ENCODE results near the gene EML6.

DNA sequence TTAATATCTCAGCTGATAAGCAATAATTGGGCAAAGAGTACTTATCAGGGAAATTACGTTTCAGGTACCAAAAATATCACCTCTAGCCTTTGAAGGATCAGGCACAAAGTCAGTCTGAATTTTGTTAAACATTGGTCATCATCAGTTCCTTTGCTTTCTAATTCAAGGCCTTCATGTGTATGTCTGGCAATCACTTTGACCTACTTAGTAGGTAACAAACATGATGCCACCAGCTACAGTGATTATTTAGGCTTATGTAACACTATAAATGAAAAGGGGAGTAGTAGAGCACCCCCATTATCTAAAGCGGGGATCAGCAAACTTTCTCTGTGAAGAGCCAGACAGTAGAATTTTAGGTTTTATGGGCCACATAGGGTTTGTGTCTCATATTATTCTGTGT, 251.7 kb downstream of the EML6 start:
- no peak for TF ChIP-seq EZH2 (IDR thresholded peaks at IDR 0.05; ENCODE audit: borderline replicate concordance, control insufficient read depth, low read depth, low read length)
- TF ChIP-seq POLR2AphosphoS5 (IDR thresholded peaks at IDR 0.05; ENCODE audit: low read length) = no peak
- no peak for TF ChIP-seq SUZ12 (IDR thresholded peaks at IDR 0.05; ENCODE audit: unreplicated experiment)
- TF ChIP-seq, protein P1, sequence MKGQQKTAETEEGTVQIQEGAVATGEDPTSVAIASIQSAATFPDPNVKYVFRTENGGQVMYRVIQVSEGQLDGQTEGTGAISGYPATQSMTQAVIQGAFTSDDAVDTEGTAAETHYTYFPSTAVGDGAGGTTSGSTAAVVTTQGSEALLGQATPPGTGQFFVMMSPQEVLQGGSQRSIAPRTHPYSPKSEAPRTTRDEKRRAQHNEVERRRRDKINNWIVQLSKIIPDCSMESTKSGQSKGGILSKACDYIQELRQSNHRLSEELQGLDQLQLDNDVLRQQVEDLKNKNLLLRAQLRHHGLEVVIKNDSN (IDR thresholded peaks at IDR 0.05; ENCODE audit: borderline replicate concordance, extremely low read length, insufficient read depth, low read depth, low read length) = no peak
- TF ChIP-seq FOS (IDR thresholded peaks at IDR 0.05; ENCODE audit: borderline replicate concordance, extremely low read depth, insufficient read length) = no peak
- no peak for TF ChIP-seq RAD51 (IDR thresholded peaks at IDR 0.05)
- TF ChIP-seq, protein P2, sequence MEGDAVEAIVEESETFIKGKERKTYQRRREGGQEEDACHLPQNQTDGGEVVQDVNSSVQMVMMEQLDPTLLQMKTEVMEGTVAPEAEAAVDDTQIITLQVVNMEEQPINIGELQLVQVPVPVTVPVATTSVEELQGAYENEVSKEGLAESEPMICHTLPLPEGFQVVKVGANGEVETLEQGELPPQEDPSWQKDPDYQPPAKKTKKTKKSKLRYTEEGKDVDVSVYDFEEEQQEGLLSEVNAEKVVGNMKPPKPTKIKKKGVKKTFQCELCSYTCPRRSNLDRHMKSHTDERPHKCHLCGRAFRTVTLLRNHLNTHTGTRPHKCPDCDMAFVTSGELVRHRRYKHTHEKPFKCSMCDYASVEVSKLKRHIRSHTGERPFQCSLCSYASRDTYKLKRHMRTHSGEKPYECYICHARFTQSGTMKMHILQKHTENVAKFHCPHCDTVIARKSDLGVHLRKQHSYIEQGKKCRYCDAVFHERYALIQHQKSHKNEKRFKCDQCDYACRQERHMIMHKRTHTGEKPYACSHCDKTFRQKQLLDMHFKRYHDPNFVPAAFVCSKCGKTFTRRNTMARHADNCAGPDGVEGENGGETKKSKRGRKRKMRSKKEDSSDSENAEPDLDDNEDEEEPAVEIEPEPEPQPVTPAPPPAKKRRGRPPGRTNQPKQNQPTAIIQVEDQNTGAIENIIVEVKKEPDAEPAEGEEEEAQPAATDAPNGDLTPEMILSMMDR (IDR thresholded peaks at IDR 0.05 in 2 of 3, conservative IDR thresholded peaks at IDR 0.05 in 1 of 3; ENCODE audit: control insufficient read depth in 2 of 3, extremely low read depth in 1 of 3, insufficient read depth in 1 of 3, low read depth in 3 of 3, low read length in 3 of 3) = no peak
- no peak for TF ChIP-seq JUND (IDR thresholded peaks at IDR 0.05; ENCODE audit: low read depth, low read length)
- TF ChIP-seq, protein P3, sequence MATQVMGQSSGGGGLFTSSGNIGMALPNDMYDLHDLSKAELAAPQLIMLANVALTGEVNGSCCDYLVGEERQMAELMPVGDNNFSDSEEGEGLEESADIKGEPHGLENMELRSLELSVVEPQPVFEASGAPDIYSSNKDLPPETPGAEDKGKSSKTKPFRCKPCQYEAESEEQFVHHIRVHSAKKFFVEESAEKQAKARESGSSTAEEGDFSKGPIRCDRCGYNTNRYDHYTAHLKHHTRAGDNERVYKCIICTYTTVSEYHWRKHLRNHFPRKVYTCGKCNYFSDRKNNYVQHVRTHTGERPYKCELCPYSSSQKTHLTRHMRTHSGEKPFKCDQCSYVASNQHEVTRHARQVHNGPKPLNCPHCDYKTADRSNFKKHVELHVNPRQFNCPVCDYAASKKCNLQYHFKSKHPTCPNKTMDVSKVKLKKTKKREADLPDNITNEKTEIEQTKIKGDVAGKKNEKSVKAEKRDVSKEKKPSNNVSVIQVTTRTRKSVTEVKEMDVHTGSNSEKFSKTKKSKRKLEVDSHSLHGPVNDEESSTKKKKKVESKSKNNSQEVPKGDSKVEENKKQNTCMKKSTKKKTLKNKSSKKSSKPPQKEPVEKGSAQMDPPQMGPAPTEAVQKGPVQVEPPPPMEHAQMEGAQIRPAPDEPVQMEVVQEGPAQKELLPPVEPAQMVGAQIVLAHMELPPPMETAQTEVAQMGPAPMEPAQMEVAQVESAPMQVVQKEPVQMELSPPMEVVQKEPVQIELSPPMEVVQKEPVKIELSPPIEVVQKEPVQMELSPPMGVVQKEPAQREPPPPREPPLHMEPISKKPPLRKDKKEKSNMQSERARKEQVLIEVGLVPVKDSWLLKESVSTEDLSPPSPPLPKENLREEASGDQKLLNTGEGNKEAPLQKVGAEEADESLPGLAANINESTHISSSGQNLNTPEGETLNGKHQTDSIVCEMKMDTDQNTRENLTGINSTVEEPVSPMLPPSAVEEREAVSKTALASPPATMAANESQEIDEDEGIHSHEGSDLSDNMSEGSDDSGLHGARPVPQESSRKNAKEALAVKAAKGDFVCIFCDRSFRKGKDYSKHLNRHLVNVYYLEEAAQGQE (IDR thresholded peaks at IDR 0.05; ENCODE audit: low read depth, low read length) = no peak
- TF ChIP-seq, protein P4, sequence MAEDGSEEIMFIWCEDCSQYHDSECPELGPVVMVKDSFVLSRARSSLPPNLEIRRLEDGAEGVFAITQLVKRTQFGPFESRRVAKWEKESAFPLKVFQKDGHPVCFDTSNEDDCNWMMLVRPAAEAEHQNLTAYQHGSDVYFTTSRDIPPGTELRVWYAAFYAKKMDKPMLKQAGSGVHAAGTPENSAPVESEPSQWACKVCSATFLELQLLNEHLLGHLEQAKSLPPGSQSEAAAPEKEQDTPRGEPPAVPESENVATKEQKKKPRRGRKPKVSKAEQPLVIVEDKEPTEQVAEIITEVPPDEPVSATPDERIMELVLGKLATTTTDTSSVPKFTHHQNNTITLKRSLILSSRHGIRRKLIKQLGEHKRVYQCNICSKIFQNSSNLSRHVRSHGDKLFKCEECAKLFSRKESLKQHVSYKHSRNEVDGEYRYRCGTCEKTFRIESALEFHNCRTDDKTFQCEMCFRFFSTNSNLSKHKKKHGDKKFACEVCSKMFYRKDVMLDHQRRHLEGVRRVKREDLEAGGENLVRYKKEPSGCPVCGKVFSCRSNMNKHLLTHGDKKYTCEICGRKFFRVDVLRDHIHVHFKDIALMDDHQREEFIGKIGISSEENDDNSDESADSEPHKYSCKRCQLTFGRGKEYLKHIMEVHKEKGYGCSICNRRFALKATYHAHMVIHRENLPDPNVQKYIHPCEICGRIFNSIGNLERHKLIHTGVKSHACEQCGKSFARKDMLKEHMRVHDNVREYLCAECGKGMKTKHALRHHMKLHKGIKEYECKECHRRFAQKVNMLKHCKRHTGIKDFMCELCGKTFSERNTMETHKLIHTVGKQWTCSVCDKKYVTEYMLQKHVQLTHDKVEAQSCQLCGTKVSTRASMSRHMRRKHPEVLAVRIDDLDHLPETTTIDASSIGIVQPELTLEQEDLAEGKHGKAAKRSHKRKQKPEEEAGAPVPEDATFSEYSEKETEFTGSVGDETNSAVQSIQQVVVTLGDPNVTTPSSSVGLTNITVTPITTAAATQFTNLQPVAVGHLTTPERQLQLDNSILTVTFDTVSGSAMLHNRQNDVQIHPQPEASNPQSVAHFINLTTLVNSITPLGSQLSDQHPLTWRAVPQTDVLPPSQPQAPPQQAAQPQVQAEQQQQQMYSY (CRISPR knock-in tag; IDR thresholded peaks at IDR 0.05) = no peak

All from GM12878 (cell line).